Measurements from ENCODE around the gene ITGB7.
"Not testable (repeated sequence)": the region's sequence is repeated elsewhere in the genome, so short reads cannot be mapped to it uniquely, and the experiment has no call there.

Gene ITGB7

DNA sequence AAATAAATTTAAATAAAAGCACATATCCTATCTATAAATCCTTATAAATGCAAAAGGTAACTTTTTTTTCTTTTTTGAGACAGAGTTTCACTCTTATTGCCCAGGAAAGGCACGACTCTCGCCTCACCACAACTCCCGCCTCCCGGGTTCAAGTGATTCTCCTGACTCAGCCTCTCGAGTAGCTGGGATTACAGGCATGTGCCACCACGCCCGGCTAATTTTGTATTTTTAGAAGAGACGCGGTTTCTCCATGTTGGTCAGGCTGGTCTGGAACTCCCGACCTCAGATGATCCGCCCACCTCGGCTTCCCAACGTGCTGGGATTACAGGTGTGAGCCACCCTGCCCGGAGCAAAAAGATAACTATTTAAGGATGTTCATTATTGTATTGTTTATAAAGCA is 28.2 kb downstream of the ITGB7 start:
- DNase-seq (ENCODE audit: low read depth), result not testable (repeated sequence)

DNA sequence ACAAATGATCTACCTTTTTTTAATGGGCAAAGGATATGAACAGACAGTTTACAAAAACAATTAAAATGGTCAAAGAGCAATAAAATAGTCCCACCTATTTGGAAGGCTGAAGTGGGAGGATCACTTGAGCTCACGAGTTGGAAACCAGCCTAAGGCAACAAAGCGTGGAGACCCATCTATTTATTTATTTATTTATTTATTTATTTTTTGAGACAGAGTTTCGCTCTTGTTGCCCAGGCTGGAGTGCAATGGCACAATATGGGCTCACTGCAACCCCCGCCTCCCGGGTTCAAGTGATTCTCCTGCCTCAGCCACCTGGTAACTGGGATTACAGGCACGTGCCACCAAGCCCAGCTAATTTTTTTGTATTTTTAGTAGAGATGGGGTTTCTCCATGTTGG is 29.6 kb downstream of the ITGB7 start:
- DNase-seq (ENCODE audit: low read depth), result not testable (repeated sequence)

GRCh38 chr12:53176750-53177149 is 30.3 kb downstream of the ITGB7 start:
- DNase-seq (ENCODE audit: low read depth), result no peak

DNA sequence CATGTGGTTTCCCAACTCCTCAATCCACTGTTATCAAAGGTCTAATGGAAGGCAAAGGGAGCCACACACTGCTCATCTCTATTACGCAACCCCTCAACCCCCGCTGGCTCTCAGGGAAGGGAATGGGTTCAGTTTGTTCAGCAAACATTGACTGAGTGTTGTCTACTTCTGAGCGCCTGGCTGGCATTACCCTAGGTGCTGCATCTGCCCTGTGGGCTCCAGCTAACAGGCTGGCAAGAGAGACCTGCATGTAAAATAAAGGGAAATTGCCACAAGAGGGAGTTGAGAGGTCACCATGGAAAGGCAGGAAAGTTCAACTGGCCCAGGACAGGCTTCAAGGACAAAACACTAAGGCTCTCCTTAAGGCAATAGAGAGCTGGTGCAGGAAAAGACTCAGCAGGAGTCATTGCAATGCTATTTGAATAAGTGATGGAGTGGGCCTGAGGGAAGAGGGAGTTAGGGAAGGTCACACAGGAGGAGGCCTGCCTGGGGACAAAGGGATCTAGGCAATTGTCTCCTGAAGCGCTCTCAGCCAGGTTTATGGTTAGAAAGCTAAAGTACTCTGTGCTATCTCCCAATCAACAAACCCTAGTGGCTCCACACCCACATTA is 32.1 kb downstream of the ITGB7 start:
- no peak for DNase-seq (ENCODE audit: low read depth)

DNA sequence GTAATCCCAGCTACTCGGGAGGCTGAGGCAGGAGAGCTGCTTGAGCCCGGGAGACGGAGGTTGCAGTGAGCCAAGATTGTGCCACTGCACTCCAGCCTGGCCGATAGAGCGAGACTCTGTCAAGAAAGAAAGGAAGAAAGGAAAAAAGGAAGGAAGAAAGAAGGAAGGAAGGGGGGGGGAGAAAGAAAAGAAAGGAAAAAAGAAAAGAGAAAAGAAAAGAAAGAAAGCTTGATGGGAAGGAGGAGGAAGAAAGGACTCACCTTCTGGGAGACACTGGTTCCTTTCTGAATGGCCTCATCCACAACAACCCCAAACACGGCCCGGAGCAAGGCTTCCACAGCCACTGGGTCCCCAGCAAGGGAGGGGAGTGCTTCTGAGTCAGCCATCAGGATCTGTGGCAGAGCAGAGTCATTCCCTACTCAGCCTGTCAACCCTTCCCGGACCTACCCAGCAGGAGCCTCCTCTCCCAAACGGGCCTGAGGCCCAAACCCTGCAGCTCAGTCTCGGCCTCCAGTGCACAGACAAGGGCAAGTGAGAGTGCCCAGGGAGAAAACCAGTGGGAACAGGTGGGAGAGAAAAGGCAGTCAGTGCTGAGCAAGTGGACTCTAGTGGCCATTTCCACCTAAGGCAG is 33.9 kb downstream of the ITGB7 start:
- no peak for DNase-seq (ENCODE audit: low read depth)

DNA sequence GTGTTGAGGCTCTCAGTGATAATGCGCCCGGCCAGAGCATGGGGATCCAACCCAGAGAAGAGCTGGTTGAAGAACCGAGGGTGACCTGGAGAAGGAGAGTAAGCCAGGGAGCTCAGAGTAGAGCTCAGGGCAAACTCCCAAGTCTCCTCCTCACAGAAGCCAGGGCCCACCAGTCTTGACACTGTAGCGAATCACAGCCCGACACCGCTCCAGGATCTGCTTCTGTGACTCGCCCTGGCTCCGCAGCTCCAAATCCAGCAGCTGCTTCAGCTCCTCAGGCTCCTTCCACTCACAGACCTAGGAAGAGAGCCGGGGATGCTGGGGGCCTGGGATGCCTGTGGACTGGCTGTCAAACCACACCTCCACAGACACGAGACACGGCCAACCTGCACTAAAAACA is 34.7 kb downstream of the ITGB7 start:
- no peak for DNase-seq (ENCODE audit: low read depth)

DNA sequence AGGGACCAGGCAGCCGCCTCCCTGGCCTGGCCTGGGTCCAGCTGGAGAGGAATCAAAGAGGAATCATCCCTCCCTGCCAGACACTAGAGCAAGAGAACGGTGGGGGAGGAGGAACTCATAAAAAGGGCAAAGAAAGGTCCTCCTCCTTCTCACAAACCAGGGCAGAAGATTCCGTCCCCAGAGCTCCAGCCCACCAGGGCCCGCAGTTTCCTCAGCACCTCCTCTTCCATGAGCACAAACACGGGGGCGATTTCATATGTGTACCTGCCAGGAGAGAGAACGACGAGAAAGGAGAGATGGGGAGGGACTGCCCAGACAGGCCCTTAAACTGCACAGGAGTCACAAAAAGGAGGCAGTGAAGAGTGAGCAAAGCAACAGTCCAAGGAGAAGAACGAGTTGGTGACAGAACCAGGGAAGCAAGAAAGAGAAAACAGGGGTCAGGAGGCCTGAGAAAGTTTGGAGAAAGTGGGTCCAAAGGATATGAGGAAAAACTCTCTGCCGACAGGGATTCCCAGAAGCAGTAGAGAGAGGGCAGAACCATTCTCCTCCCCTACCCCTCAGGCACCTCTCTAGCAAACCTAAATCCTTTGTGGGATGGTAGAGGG is 35.2 kb downstream of the ITGB7 start:
- DNase-seq (ENCODE audit: low read depth), result no peak

DNA sequence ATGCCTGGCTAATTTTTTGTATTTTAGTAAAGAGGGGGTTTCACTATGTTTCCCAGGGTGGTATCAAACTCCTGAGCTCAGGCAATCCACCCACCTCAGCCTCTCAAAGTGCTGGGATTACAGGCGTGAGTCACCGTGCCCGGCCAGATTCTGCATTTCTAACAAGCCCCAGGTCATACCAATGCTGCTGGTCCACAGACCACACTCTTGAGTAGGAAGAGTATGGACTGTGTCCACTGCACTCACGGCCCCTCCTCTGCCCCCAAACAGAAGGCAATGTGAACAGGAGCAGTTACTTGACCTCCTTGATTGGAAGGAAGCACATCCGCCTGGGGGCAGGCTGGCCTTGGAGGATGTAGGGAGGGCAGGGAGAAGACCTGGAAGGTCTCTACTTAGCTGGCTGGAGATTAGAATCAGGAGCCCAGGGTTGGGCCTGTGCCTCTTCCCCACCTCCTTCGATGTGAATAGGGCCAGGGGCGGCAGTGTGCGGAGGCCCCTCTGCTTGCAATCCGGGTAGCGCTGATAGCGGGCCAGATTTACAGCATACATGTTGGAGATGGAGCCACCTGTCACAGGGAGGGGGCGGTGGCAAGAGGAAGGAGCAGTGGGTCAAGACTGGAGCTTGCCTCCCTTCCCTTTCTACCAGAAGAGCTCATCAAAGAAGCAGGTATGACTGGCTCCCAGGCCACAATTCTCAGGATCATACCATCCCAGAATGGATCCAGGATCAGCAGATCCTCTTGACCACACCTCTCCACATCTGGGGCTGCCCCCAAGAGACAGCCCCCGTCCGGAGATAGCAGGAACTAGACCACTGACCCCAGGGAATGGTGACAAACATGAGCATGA is 36.0 kb downstream of the ITGB7 start:
- no peak for DNase-seq (ENCODE audit: low read depth)

DNA sequence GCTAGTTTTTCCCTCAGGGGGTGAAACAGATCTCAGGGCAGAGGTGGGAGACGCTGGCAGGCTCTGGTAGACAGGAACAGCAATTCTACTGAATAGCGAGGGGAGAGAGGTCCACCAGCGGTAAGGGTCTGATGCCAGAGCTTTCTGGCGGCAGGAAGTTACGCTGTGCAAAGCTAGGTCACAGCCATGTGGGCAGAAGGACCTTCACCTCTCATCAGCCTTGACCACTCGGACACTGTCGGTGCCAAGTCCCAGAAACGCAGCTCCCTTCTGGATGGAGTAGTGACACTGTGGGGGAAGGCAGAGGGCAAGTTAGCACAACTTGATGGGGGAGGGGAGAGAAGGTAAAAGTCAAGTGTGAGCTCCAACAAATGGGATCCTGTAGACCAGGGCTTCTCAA is 36.8 kb downstream of the ITGB7 start:
- no peak for DNase-seq (ENCODE audit: low read depth)

DNA sequence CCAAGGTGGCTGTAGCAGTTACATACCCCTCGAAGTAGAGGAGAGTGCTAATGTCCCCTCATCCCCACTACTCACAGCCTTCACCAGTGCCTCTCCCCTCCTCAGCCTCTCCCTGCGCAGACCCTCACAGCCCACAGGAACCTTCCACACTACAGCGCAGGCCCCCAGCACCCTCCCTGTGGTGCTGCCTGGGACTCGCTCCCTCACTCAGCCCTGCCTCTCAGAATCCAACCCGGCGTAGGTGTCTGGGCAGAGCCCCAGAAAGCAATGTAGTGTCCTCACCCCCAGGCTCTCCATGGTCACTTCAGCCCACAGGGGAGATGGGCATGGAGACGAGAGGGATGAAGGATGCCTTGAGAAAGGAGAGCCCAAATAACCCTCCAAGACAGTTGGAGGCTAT is 37.4 kb downstream of the ITGB7 start:
- no peak for DNase-seq (ENCODE audit: low read depth)

GRCh38 chr12:53166837-53167236 is 40.2 kb downstream of the ITGB7 start:
- DNase-seq (ENCODE audit: low read depth), result no peak

DNA sequence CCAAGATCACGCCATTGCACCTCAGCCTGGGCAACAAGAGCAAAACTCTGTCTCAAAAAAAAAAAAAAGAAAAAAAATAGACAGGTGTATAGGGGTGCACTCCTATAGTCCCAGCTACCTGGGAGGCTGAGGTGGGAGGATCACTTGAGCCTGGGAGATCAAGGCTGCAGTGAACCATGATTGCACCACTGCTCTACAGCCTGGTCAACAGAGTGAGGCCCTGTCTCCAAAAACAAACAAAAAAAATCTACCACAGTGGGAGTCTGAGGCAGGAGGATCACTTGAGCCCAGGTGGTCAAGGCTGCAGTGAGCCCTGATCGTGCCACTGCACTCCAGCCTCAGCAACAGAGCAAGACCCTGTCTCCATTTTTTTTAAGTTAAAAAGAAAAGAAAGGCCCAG is 44.0 kb downstream of the ITGB7 start:
- not testable (repeated sequence) for DNase-seq (ENCODE audit: low read depth)

DNA sequence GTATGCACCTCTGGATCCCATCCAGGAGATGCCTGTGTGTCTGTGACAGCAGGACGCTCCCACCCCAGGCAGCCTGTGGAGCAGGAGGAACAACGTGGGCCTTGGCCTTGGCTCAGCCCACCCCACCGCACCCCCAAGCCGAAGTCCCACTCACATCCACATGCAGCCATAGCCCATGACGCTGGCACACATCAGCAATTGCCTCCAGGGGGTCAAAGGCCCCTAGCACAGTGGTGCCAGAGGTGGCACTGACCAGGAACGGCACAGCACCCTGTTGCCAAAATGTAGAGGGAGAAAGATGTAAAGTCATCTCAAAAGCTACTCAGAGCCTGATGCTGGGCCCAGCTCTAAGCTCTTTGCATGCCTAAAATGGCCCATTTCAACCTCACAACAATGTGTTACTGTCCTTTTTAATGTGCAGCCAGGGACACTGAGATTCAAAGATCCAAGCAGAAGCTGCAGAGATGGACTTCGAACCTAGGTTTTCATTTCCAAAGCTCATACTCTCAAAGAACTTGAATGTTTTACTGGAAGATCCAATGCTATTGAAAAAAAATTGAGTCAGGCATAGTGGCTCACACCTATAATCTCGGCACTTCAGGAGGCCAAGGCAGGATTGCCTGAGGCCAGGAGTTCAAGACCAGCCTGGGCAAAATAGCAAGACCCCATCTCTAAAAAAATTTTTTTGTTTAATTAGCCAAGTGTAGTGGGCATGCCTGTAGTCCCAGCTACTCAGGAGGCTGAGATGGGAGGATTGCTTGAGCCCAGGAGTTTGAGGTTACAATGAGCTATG is 45.7 kb downstream of the ITGB7 start:
- DNase-seq (ENCODE audit: low read depth), result no peak

GRCh38 chr12:53160673-53161072 is 46.4 kb downstream of the ITGB7 start:
- DNase-seq (ENCODE audit: low read depth), result no peak

- no peak for DNase-seq (ENCODE audit: low read depth)
Measured at GRCh38 chr12:53160000-53160399, 47.1 kb downstream of the ITGB7 start.

- peak; percentile 86 for DNase-seq (ENCODE audit: low read depth)
Measured at GRCh38 chr12:53159195-53159839, 47.7 kb downstream of the ITGB7 start.

GRCh38 chr12:53152390-53152789 is 54.7 kb downstream of the ITGB7 start:
- no peak for DNase-seq (ENCODE audit: low read depth)

- DNase-seq (ENCODE audit: low read depth), result no peak
Measured at GRCh38 chr12:53151039-53151438, 56.0 kb downstream of the ITGB7 start.

DNA sequence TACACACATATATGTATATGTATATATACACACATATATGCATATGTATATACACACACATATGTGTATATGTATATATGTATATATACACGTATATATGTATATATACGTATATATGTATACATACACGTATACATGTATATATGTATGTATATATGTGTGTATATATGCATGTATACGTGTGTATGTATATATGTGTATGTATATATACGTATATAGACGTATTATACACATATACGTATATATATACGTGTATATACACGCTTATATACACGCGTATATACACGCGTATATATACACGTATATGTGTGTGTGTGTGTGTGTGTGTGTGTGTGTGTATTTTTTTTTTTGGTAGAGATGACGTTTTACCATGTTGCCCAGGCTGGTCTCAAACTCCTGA is 59.4 kb downstream of the ITGB7 start:
- no peak for DNase-seq (ENCODE audit: low read depth)

GRCh38 chr12:53147181-53147580 is 59.9 kb downstream of the ITGB7 start:
- DNase-seq (ENCODE audit: low read depth), result no peak
